DMS53 (cell line): ENCODE results near the gene SYPL1.
"Not testable (repeated sequence)": the region's sequence is repeated elsewhere in the genome, so short reads cannot be mapped to it uniquely, and the experiment has no call there.

Experiments used
- DNase-seq: peaks from one replicate; lab custom pipeline; 2025; lab: John Stamatoyannopoulos, UW

SYPL1 gene

GRCh38 chr7:106112118-106112971 lies at the start of gene SYPL1:
Gene SYPL1, minus strand, starts transcription at chr7:106112312. Its CDS starts 104 bp downstream, at chr7:106112208.
- DNase-seq = peak; percentile 99

- no peak for DNase-seq
Measured at GRCh38 chr7:106155027-106155426, 42.9 kb upstream of the SYPL1 start.

- DNase-seq = peak; percentile 90
Measured at GRCh38 chr7:106153891-106154449, 41.9 kb upstream of the SYPL1 start.

GRCh38 chr7:106152313-106152665 lies 40.2 kb upstream of the SYPL1 start:
- no peak for DNase-seq

- no peak for DNase-seq
Measured at GRCh38 chr7:106151459-106152312, 39.6 kb upstream of the SYPL1 start.

GRCh38 chr7:106143711-106144337 lies 31.7 kb upstream of the SYPL1 start:
- peak; percentile 25 for DNase-seq

GRCh38 chr7:106142136-106142535 lies 30.0 kb upstream of the SYPL1 start:
- DNase-seq = no peak

GRCh38 chr7:106140406-106141173 lies 28.5 kb upstream of the SYPL1 start:
- no peak for DNase-seq

- DNase-seq = no peak
Measured at GRCh38 chr7:106139265-106140251, 27.4 kb upstream of the SYPL1 start.

- no peak for DNase-seq
Measured at GRCh38 chr7:106138776-106139175, 26.7 kb upstream of the SYPL1 start.

- DNase-seq = not testable (repeated sequence)
Measured at GRCh38 chr7:106138181-106138580, 26.1 kb upstream of the SYPL1 start.

- no peak for DNase-seq
Measured at GRCh38 chr7:106134241-106134640, 22.1 kb upstream of the SYPL1 start.

GRCh38 chr7:106129291-106129690 lies 17.2 kb upstream of the SYPL1 start:
- no peak for DNase-seq

- no peak for DNase-seq
Measured at GRCh38 chr7:106128836-106129235, 16.7 kb upstream of the SYPL1 start.

- no peak for DNase-seq
Measured at GRCh38 chr7:106127984-106128780, 16.1 kb upstream of the SYPL1 start.

GRCh38 chr7:106126170-106126938 lies 14.2 kb upstream of the SYPL1 start:
- DNase-seq = peak; percentile 59

- DNase-seq = no peak
Measured at GRCh38 chr7:106125417-106125816, 13.3 kb upstream of the SYPL1 start.

GRCh38 chr7:106124186-106124585 lies 12.1 kb upstream of the SYPL1 start:
- no peak for DNase-seq

- no peak for DNase-seq
Measured at GRCh38 chr7:106122713-106123112, 10.6 kb upstream of the SYPL1 start.
